Coronary artery (tissue), 2 donors: Measurements from ENCODE around the gene TRPV3.

Experiments used
- DNase-seq: peaks from one replicate; pipeline ENCODE4 v3.0.0-alpha.2; 2017; ENCODE audit warnings: low spot score
- H3K27ac ChIP-seq, 2 donors: fragments of 200-600 bp; sonication (generic); one replicate each; pipeline ENCODE4 v1.5.1; 2016 to 2019
- H3K4me3 ChIP-seq: fragments of 200-600 bp; sonication (generic); 2 replicates; pipeline ENCODE4 v1.5.1; 2016; ENCODE audit warnings: mild to moderate bottlenecking, moderate library complexity
- CTCF ChIP-seq: fragments of 200-600 bp; sonication (generic); IDR thresholded peaks from one replicate; pipeline ENCODE4 v1.5.1; 2019; ENCODE audit warnings: antibody characterized with exemption

TRPV3 gene

GRCh38 chr17:3531266-3532101, 26.1 kb downstream of the TRPV3 start:
- Histone ChIP-seq H3K27ac (peak overlapping the region in 1 of 2 donors; percentile 31), H3K4me3 (no peak overlapping the region)
- DNase-seq: no peak
- TF ChIP-seq CTCF: no peak

DNA sequence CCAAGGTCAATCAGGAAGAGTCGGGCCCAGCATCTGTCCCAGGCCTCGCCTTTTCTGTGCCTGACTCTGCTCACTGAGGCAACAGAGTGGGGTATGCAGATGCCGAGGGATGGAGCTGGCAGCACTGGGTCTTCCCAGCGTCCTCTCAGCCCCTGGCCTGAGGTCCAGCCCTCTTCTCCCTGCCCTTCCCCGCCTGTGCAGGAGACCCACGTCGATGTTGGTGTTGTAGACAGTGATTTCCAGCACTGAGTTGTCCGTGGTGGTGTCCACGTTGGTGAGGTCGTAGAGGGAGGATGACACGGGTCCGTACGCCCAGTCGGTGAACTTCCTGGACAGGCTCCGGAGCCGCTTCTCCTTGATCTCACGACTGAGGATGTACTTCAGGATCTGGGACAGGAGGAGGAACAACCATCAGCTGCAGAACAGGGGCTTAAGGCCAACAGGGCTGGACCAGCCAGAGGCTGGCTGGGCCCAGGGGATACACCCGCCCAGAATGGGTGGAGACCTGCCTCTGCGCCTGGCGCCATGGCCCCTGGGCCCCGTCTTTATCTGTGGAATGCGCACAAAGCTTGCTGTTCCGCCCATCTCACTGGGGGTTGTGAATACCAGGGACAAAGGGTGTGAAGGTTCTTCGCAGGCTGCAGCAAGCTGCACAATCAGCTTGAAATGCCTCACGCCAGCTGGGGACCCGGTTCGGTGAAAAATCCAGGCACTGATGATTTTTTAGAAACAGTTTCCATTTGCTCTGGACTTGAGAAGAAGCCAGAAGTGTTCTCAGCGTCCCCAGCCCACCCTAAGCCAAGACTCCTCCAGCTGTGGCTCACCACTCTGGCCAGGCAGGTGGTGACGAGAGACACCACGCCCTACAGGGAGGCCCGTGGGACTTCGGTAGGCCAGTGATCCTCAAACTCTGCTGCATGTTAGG, 27.5 kb downstream of the TRPV3 start:
- no peak for DNase-seq
- Histone ChIP-seq H3K27ac (peak overlapping the region in 1 of 2 donors; percentile 64), H3K4me3 (no peak overlapping the region)
- TF ChIP-seq CTCF: no peak

DNA sequence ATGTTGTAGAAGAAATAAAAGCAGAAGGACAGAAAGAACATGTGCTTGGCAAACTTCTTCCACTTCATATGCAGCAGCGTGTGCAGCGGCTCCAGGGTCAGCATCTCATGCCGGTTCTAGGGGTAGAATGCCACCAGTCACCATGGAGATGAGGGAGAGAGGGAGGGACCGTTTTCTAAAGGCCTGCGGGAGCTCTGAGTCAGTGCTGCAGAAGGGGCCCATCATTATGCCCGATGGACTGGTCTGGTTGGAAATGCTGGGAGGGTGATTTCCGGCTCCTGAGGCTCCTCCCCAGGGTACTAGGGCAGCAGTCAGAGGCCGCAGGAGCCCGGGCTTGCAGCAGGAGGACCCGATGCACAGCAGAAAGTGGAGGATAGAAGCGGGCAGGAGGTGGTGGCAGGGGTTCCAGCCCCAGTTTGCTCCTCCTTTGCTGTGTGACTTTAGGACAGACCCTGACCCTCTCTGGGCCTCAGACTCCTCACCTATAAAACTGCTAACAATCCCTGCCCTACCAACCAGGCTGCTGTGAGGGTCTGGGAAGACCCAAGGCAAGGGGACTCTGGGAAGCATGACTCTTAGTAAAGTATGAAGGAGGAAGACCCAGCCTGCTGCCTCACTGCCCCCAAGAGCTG, 28.6 kb downstream of the TRPV3 start:
- Histone ChIP-seq H3K27ac (peak overlapping the region in 1 of 2 donors; percentile 64), H3K4me3 (no peak overlapping the region)
- DNase-seq: no peak
- no peak for TF ChIP-seq CTCF

GRCh38 chr17:3528403-3528851, 29.2 kb downstream of the TRPV3 start:
- Histone ChIP-seq H3K27ac (no peak overlapping the region), H3K4me3 (no peak overlapping the region)
- no peak for TF ChIP-seq CTCF
- no peak for DNase-seq

DNA sequence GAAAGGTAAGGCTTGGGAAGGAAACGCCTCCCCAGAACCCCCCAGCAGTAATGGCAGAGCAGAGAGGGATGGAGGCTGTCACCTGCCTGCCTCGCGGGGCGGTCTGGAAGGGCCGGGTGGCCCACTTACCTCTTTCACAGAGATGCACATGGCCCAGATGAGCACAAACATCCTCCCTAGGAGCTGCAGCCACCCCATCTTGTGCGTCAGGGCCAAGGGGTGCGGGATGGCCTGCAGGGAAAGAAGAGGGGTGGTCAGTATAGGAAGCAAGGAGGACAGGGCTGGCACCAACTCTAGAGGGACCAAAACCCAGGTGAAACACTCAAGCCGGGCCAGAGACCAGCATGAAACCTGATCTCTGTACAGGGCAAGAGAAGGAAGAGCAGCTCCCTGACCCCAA, 29.7 kb downstream of the TRPV3 start:
- DNase-seq: no peak
- TF ChIP-seq CTCF: no peak
- Histone ChIP-seq H3K27ac (no peak overlapping the region), H3K4me3 (no peak overlapping the region)

DNA sequence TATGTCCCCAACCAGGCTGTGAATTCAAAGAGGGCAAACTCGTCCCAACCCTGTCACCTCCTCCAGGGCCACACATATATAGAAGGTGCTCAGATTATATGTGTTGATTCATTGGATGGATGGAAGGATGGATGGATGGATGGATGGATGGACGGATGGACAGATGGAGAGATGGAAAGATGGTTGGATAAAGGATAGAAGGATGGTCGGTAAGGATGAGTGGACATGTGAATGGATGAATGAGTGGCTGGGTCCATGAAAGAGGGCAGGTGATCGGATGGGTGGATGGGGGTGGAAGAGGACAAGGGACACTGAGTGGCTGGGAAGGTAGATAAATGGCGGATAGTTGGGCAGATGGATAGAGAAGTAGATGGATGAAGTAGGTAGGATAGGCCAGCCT, 30.1 kb downstream of the TRPV3 start:
- H3K27ac ChIP-seq: no peak overlapping the region
- DNase-seq: no peak

More for the DNA sequence above, 30.1 kb downstream of the TRPV3 start:
- no peak overlapping the region for H3K4me3 ChIP-seq
- TF ChIP-seq CTCF: no peak
